Omental fat pad (tissue), 4 donors: ENCODE data around the gene VPS54. TPM values are rescaled to one million over a fixed set of nuclear protein-coding genes. Genes with fewer than 3 reads are reported as not detected.

ENCODE experiments used
- ATAC-seq: fragments of 150-250 bp; one replicate; pipeline ENCODE4 v1.9.1; 2016; ENCODE audit warnings: mild to moderate bottlenecking, moderate library complexity; ENCODE audit not compliant: low FRiP score
- DNase-seq: peaks from one replicate; pipeline ENCODE4 v3.0.0-alpha.2; 2019; ENCODE audit warnings: low spot score
- CTCF ChIP-seq, 3 donors: fragments of 450-650 bp; IDR thresholded peaks; one replicate each; pipeline ENCODE4 v1.5.1; 2016 to 2017; ENCODE audit warnings: antibody characterized with exemption in 3 of 3, mild to moderate bottlenecking in 3 of 3, moderate library complexity in 2 of 3
- total RNA-seq, 4 donors: library from RNA; depleted of rRNA; stranded (reverse); fragments of >200 nt; gene quantifications; one replicate each; pipeline ENCODE4 v1.1.0, GENCODE V29; 2016

Gene VPS54
- total RNA-seq, 4 donors from 2014 or later: 19.8 to 40.5 (median 26.9) TPM

GRCh38 chr2:63898839-63899238, 120.4 kb downstream of the VPS54 start:
- no peak for TF ChIP-seq CTCF (IDR thresholded peaks at IDR 0.05)
- DNase-seq (no peak), ATAC-seq (no peak)

- DNase-seq (no peak), ATAC-seq (no peak)
- TF ChIP-seq CTCF (IDR thresholded peaks at IDR 0.05): no peak
Observed at GRCh38 chr2:63894167-63894566, 125.1 kb downstream of the VPS54 start.

DNA sequence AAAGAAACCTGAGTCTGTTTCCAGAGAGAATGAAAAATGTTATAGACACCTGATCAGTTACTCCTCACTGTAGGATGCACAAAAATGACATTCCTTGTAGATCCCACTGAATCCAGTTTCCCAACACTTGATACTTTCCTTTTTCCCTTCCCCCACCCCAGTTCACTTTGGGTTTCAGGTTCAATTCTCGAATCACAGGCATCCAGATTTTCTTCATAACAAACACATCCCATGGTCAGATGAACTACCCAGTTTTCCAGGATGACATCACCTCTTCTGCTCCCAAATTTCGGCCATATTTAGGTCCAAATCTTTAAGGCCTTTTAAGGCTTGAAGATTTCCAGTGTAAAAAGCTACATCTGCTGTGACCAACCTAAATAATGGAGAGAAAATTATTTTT, 126.1 kb downstream of the VPS54 start:
- no peak for TF ChIP-seq CTCF (IDR thresholded peaks at IDR 0.05)
- DNase-seq (no peak), ATAC-seq (no peak)

DNA sequence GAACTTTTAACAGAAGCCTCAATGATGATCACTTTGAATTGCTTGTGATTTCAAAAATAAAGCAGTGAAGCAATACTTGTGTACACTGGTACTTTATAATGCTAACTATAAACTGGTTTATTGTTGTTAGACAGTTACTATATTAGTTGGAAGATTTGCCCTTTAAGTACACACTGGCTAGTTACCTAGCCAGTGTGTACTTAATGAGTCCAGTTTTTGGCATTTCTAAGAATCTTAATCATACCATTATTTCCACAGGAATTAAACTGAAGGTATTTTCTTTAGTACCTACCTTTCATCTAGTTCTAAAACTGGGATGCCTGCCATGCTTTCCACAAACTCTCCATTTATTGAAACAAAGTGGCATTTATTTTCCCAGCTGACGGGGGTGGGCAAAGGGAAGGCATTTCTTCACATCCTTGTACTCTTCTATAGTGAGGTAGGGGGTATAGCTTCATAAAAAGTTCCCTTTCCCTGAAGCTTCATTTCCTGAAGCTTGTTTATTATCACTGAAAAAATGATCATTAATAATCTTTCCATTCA, 127.7 kb downstream of the VPS54 start:
- TF ChIP-seq CTCF (IDR thresholded peaks at IDR 0.05): no peak
- no peak for ATAC-seq
- DNase-seq: no peak

DNA sequence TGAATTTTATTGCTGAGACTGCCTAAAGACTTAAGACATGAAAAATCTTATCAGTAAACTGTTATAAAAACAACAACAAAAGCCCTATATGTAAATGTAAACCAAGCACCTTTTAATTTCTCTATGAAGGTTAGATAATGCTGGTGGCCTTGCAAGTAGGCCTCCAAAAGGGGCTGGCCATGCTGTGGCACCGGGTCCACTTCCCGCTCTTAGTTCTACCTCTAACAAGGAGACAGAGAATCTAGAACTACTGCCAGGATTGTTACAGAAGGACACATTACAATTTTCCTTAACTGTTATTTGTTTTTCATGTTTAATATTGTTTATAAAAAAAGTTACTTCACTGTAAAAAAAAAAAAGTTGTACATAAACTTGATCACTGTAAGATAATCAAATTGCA, 128.6 kb downstream of the VPS54 start:
- ATAC-seq (no peak), DNase-seq (no peak)
- TF ChIP-seq CTCF (IDR thresholded peaks at IDR 0.05): no peak

DNA sequence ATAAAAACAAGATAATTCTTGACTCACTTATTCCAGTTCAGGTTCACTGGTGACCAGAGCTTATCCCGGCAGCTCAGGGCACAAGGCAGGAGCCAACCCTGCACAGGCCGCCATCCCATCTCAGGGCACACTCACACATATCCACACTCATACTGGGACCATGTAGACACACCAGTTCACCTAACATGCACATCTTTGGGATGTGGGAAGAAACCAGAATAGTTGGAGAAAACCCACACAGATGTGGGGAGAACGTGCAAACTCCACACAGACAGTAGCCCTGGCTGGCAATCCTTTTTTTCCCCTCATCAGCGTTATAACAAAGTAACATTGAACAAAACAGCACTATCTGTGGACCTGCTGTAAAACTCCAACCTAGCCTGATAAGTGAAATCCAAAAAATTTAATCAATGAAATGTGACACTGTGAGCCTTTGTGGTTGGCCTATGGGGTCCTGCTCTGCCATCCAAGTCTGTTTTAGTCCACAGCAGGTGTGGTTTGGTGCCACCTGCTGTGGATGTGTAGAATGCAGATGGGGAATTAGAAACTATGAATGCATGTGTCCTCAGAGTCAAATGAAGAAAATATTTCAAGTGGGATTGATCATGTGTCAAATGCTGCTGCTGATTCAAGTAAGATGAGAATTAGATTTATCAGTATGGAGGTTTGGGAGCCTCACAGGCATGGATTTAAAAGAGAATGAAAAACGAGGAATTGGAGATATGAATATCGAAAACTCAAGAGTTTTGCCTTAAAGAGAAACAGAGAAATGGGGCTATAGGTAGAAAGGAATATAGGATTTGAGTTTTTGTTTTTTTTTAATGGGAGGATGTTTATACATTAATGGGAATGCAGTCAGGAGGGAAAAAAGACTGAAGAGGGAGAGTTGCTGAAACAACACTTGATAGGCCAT, 130.5 kb downstream of the VPS54 start:
- ATAC-seq (no peak), DNase-seq (no peak)
- no peak for TF ChIP-seq CTCF (IDR thresholded peaks at IDR 0.05)

DNA sequence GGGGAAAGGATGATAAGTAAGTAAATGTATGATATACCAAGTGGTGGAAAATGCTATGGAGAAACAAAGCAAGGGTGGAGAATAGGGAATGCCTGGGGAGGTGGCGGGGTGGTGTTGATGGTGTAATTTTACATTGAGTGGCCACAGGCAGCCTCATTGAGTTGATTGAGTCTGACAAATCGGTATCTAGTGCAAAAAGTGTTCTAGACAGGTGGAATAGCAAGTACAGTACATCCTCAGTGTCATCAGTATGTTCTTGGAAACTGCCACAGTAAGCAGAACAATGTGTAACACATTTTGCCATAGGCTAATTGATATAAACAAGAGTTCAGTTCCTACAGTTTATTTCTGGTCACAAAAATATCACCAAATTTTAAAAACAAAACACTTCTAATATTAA, 131.2 kb downstream of the VPS54 start:
- no peak for ATAC-seq
- TF ChIP-seq CTCF (IDR thresholded peaks at IDR 0.05): no peak

More for the DNA sequence above, 131.2 kb downstream of the VPS54 start:
- DNase-seq: no peak
